ENCODE measurements around the gene ADCY5.

ADCY5 gene

DNA sequence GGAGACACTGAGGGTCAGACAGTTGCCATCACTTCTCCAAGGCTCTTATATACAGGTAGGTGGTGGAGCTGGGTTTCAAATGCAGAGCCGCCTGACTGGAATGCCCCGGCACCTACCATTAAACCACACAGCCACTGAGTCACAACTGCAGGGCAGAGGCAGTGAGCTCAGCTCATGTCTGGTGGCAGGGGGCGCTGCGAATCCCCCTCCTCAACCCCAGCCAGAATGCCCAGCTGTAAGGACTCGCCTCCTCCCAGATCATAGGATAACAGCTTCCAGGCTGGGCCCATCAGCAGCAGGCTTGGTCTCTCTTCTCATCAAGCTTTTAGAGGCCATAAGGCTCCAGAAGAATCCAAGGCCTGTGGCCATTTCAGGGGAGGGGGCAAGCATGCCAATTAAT is 26.4 kb downstream of the ADCY5 start:
- H3K27ac ChIP-seq: peak overlapping the region; percentile 82 to 92
- TF ChIP-seq, protein P1, sequence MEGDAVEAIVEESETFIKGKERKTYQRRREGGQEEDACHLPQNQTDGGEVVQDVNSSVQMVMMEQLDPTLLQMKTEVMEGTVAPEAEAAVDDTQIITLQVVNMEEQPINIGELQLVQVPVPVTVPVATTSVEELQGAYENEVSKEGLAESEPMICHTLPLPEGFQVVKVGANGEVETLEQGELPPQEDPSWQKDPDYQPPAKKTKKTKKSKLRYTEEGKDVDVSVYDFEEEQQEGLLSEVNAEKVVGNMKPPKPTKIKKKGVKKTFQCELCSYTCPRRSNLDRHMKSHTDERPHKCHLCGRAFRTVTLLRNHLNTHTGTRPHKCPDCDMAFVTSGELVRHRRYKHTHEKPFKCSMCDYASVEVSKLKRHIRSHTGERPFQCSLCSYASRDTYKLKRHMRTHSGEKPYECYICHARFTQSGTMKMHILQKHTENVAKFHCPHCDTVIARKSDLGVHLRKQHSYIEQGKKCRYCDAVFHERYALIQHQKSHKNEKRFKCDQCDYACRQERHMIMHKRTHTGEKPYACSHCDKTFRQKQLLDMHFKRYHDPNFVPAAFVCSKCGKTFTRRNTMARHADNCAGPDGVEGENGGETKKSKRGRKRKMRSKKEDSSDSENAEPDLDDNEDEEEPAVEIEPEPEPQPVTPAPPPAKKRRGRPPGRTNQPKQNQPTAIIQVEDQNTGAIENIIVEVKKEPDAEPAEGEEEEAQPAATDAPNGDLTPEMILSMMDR (IDR thresholded peaks at IDR 0.05): no peak
- no peak for DNase-seq (ENCODE audit: low spot score)
- no peak overlapping the region for H3K4me3 ChIP-seq

DNA sequence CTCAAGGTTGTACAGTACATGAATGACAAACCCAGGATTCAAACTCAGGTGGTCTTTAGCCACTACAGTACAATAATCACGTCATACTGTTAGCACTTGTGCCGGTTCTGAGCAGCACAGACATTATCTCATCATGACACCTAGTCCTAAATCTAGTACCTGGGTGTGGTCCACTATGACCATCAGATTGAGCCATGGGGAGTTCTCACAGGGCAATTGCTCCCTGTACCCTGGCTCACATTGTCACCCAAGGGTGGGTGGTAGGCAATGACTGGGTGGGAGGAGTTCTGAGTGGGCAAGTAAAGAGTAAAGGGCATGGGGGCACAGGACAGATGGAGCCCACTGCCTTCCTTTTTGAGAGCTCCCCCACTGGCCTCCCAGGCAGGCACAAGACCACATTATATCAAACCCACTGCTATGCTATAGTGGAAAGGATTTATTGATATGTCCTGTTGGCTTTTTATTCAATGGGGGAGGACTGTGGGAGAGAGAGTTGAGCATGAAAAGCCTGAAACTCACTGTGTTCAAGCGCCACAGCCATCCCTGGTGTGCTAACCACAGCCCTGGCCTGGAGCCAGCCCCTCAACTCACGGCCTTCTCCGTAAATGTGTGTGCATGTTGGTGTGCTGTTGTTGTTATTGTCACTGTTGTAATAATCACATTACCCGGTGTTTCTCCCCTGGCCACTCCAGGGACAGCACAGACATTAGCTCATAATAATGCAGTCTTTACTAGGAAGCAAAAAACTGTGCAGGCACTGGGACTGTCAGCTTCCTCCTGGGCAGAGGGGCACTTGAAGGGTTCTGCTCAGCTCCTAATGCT is 27.3 kb downstream of the ADCY5 start:
- peak overlapping the region; percentile 82 to 92 for H3K27ac ChIP-seq
- H3K4me3 ChIP-seq: no peak overlapping the region
- TF ChIP-seq, protein P1 (IDR thresholded peaks at IDR 0.05): no peak
- no peak for DNase-seq (ENCODE audit: low spot score)

DNA sequence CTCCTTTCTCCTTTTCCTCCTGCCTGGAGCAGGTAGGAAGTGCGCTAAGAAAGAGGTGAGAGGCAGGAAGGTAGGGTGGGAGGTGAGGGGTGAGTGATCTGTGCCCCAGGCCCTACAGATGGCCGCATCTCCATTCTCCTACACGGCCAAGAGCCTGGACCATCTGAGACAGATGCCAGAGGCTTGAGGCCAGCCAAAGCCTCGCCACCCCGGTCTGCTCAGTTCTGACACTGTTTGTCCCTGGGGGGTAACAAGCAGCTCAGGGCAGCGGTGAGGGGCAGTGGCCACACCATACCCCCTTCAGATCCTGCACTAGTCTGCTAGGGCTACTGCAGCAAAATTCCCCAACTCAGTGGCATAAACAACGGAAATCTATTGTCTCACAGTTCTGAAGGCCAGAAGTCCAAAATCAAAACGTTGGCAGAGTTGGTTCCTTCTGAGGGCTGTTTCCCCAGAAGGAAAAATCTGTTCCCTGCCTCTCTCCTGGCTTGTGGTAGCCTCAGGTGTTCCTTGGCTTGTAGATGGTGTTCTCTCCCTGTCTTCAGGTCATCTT is 28.4 kb downstream of the ADCY5 start:
- DNase-seq (ENCODE audit: low spot score): no peak
- Histone ChIP-seq H3K4me3 (no peak overlapping the region), H3K27ac (peak overlapping the region; percentile 82 to 92)
- TF ChIP-seq, protein P1 (IDR thresholded peaks at IDR 0.05): no peak

DNA sequence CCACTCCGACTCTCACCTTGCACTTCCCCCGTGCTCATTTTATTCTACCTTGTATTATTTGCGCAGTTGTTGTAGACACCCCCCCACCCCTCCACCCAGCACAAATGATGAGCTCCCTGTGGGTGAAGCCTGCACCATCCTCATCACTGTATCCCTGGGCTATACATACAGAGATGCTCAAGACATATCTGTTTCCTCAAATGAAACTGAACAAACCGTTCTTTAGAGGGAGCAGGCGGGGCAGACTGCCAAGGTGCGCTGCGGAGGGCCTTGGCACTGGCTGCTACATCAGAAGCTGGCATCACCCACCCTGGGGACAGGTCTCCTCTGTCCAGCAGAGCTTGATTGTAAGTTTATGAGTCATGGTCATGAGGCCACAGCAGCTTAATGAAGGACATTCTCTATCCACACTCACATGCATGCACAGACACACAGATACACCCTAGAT is 29.0 kb downstream of the ADCY5 start:
- peak; percentile 89 for DNase-seq (ENCODE audit: low spot score)
- TF ChIP-seq, protein P1 (IDR thresholded peaks at IDR 0.05): no peak
- H3K27ac ChIP-seq: peak overlapping the region; percentile 82 to 92
- peak overlapping the region; percentile 29 for H3K4me3 ChIP-seq

DNA sequence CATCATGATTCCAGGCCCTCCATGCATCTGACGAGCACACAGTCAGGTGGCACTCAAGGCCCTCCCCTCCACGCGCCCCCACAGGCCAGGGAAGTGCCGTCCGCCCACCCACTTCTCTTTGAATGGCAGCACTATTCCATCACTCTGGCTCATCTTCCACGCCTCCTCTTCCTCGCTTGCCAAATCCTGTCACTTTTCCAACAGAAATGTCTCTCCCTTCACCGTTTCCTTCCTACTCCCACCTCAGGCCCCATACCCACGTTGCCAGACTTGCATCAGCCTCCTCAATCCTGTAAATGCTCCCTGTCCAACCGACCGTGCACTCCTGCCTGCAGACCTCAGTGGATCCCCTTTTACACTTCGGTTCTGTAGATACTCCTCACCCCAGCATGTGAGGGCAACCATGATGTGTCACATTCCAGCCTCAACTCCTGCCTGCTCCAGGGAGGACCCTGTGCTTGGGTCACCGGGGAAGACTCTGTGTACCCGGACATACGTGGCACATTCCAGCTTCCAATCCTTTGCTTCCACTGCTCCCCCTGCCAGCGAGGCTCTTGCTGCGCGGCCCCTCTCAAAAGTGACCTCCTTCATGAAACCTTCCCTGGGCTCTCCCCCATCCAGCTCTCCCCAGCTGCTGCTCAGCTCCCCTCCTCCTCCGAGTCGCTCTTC is 29.6 kb downstream of the ADCY5 start:
- peak overlapping the region; percentile 82 to 92 for H3K27ac ChIP-seq
- H3K4me3 ChIP-seq: peak overlapping the region; percentile 29
- TF ChIP-seq, protein P1 (IDR thresholded peaks at IDR 0.05): no peak
- no peak for DNase-seq (ENCODE audit: low spot score)

DNA sequence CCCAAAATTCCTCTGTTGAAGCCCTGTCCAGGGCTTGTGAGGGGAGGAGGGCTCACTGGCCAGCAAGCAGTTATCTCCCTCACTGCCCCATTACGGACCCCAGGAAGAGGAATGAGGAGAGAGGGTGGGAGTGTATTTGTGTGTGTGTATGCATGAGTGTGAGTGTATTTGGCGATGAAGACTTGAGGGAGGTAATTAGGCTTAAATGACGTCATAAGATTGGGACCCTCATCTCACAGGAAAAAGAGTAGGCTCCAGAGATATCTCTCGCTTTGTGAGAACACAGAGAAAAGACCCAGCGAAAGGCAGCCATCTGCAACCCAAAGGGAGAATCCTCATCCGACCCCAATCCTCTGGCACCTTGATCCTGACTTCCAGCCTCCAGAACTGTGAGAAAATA is 32.2 kb downstream of the ADCY5 start:
- Histone ChIP-seq H3K4me3 (peak overlapping the region; percentile 24), H3K27ac (peak overlapping the region; percentile 88 to 92)
- TF ChIP-seq, protein P1 (IDR thresholded peaks at IDR 0.05): no peak
- no peak for DNase-seq (ENCODE audit: low spot score)

All from coronary artery (tissue), 2 donors.